Glutamatergic neuron (in vitro differentiated cells): ENCODE measurements around the gene BCAR3. TPM values are rescaled to one million over a fixed set of nuclear protein-coding genes. Genes with fewer than 3 reads are reported as not detected.

Experiments
- DNase-seq: peaks from one replicate; pipeline ENCODE4 v3.0.0; 2022
- H3K27ac Mint-ChIP-seq: one replicate; pipeline ENCODE4 v1.8.0; 2020; ENCODE audit warnings: mild to moderate bottlenecking, mixed read lengths, inconsistent platforms; ENCODE audit not compliant: unreplicated experiment
- H3K27me3 Mint-ChIP-seq: one replicate; pipeline ENCODE4 v1.8.0; 2020; ENCODE audit warnings: mild to moderate bottlenecking, moderate library complexity, mixed read lengths, inconsistent platforms; ENCODE audit not compliant: unreplicated experiment
- H3K36me3 Mint-ChIP-seq: one replicate; pipeline ENCODE4 v1.8.0; 2020; ENCODE audit warnings: mild to moderate bottlenecking, mixed read lengths, inconsistent platforms; ENCODE audit not compliant: unreplicated experiment
- H3K4me1 Mint-ChIP-seq: one replicate; pipeline ENCODE4 v1.8.0; 2020; ENCODE audit warnings: mild to moderate bottlenecking, low read depth, mixed read lengths, inconsistent platforms; ENCODE audit not compliant: unreplicated experiment
- H3K4me3 Mint-ChIP-seq: one replicate; pipeline ENCODE4 v1.8.0; 2020; ENCODE audit warnings: mild to moderate bottlenecking, mixed read lengths, inconsistent platforms; ENCODE audit not compliant: unreplicated experiment
- H3K9me3 Mint-ChIP-seq: one replicate; pipeline ENCODE4 v1.8.0; 2020; ENCODE audit warnings: mild to moderate bottlenecking, moderate library complexity, mixed read lengths, inconsistent platforms; ENCODE audit not compliant: unreplicated experiment
- total RNA-seq: library from RNA; stranded (reverse); fragmentation: NEBNext Ultra II Directional; extraction: Animal tissue kit (Norgen Biotek cat#: 25700); gene quantifications from one replicate; pipeline ENCODE4 v1.2.1, GENCODE V29; 2021; ENCODE audit not compliant: unreplicated experiment
- TF ChIP-seq, protein P1 (sequence below): fragments of 200-600 bp; sonication (generic); IDR thresholded peaks from one replicate; pipeline ENCODE4 v1.5.0; 2021; ENCODE audit not compliant: partially characterized antibody, unreplicated experiment

Gene BCAR3
- total RNA-seq, 1 donor from 2014 or later: 12.8 TPM

GRCh38 chr1:93690341-93690740 is 8.7 kb upstream of the BCAR3 start:
- Mint-ChIP-seq H3K36me3 (no peaks in the 10 kb centered on the region), H3K27ac (no peak overlapping the region), H3K27me3 (peaks cover 2% of the 10 kb centered on the region), H3K9me3 (no peaks in the 10 kb centered on the region), H3K4me3 (no peak overlapping the region), H3K4me1 (peaks cover 16% of the 10 kb centered on the region)
- no peak for DNase-seq
- TF ChIP-seq, protein P1, sequence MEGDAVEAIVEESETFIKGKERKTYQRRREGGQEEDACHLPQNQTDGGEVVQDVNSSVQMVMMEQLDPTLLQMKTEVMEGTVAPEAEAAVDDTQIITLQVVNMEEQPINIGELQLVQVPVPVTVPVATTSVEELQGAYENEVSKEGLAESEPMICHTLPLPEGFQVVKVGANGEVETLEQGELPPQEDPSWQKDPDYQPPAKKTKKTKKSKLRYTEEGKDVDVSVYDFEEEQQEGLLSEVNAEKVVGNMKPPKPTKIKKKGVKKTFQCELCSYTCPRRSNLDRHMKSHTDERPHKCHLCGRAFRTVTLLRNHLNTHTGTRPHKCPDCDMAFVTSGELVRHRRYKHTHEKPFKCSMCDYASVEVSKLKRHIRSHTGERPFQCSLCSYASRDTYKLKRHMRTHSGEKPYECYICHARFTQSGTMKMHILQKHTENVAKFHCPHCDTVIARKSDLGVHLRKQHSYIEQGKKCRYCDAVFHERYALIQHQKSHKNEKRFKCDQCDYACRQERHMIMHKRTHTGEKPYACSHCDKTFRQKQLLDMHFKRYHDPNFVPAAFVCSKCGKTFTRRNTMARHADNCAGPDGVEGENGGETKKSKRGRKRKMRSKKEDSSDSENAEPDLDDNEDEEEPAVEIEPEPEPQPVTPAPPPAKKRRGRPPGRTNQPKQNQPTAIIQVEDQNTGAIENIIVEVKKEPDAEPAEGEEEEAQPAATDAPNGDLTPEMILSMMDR: no peak

DNA sequence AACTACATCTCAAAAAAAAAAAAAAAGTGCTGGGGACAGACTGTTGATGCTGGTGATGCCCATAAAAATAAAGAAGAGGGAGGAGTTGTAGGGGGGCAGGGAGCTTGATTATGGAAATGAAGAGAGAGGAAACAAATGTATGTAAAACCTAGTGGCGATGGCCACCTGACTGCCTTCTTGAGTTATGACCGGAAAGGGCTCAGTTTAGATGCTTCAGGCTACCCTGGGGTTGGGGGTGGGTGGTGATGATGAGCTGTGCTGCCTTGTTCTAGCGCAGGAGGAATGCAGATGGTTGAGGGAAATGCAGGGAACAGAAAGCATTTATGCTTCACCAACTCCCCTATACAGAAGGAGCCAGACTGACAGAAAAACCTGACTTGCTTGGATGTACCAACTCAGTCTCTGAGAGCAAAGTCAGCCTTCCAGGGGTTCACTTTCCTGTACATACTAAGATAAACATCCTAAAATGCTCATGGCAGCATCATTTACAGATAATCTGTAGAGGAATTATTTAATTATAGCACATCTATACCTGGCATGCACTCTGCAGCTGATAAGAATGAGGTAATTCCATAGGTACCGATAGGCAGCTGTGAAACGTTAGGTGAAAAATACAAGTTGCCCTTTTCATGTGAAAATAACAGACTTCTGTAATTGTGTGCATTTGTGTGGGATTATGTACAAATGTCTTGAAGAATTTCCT is 8.0 kb upstream of the BCAR3 start:
- Mint-ChIP-seq H3K4me3 (no peak overlapping the region), H3K4me1 (peaks cover 16% of the 10 kb centered on the region), H3K27me3 (peaks cover 2% of the 10 kb centered on the region), H3K36me3 (no peaks in the 10 kb centered on the region), H3K27ac (peak overlapping the region; percentile 20), H3K9me3 (no peaks in the 10 kb centered on the region)
- TF ChIP-seq, protein P1: no peak
- DNase-seq: no peak

GRCh38 chr1:93687542-93687941 is 5.9 kb upstream of the BCAR3 start:
- H3K9me3 Mint-ChIP-seq: no peaks in the 10 kb centered on the region
- no peak overlapping the region for H3K4me3 Mint-ChIP-seq
- H3K36me3 Mint-ChIP-seq: no peaks in the 10 kb centered on the region
- no peak for DNase-seq
- peaks cover 2% of the 10 kb centered on the region for H3K27me3 Mint-ChIP-seq
- H3K27ac Mint-ChIP-seq: no peak overlapping the region
- H3K4me1 Mint-ChIP-seq: peaks cover 16% of the 10 kb centered on the region
- TF ChIP-seq, protein P1: no peak

GRCh38 chr1:93686504-93687250 is 5.0 kb upstream of the BCAR3 start:
- peaks cover 6% of the 10 kb centered on the region for H3K27me3 Mint-ChIP-seq
- peaks cover 14% of the 10 kb centered on the region for H3K4me1 Mint-ChIP-seq
- no peak for DNase-seq
- H3K4me3 Mint-ChIP-seq: no peak overlapping the region
- H3K27ac Mint-ChIP-seq: no peak overlapping the region
- H3K9me3 Mint-ChIP-seq: peaks cover 4% of the 10 kb centered on the region
- TF ChIP-seq, protein P1: no peak
- H3K36me3 Mint-ChIP-seq: no peaks in the 10 kb centered on the region

GRCh38 chr1:93685918-93686317 is 4.3 kb upstream of the BCAR3 start:
- Mint-ChIP-seq H3K9me3 (peaks cover 4% of the 10 kb centered on the region), H3K4me1 (peaks cover 8% of the 10 kb centered on the region), H3K27me3 (peaks cover 7% of the 10 kb centered on the region), H3K27ac (no peak overlapping the region), H3K4me3 (no peak overlapping the region), H3K36me3 (no peaks in the 10 kb centered on the region)
- no peak for DNase-seq
- TF ChIP-seq, protein P1: no peak
